ENCODE results near the gene C6.

Gene C6

DNA sequence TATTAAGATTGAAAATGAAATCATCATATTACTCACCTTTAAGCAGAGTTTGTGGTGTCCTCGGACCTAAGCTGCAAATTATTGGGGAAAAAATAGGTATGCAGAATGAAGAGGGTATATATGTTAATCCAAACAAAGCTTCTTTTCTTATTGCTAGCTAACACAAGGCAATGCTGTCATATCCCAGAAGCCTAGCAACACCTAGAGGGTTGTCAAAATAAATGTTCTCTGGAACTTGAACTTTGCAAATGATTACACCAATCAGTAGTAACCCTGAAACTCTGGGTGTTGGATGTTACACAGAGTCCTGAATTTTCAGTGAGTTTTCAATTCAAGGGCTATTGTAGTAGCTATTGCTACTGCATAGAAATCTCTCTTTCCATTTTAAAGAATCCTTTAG lies at the start of gene C6:
TSS of gene C6 (minus strand) at position 193 of the 400 bp plus-strand sequence. CDS start 10,302 bp downstream, outside the sequence.
- DNase-seq (ENCODE audit: low spot score): no peak
- in situ Hi-C loops (cut with MboI; ENCODE audit: low sequenced_read_pairs, unreplicated experiment): no loop called here
- TF ChIP-seq, protein P1, sequence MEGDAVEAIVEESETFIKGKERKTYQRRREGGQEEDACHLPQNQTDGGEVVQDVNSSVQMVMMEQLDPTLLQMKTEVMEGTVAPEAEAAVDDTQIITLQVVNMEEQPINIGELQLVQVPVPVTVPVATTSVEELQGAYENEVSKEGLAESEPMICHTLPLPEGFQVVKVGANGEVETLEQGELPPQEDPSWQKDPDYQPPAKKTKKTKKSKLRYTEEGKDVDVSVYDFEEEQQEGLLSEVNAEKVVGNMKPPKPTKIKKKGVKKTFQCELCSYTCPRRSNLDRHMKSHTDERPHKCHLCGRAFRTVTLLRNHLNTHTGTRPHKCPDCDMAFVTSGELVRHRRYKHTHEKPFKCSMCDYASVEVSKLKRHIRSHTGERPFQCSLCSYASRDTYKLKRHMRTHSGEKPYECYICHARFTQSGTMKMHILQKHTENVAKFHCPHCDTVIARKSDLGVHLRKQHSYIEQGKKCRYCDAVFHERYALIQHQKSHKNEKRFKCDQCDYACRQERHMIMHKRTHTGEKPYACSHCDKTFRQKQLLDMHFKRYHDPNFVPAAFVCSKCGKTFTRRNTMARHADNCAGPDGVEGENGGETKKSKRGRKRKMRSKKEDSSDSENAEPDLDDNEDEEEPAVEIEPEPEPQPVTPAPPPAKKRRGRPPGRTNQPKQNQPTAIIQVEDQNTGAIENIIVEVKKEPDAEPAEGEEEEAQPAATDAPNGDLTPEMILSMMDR (IDR thresholded peaks at IDR 0.05; ENCODE audit: borderline replicate concordance, control extremely low read depth, extremely low read depth, insufficient read depth, missing control alignments): no peak

- in situ Hi-C loops (cut with MboI; ENCODE audit: low sequenced_read_pairs, unreplicated experiment): no loop called here
- DNase-seq (ENCODE audit: low spot score): no peak
- TF ChIP-seq, protein P1 (IDR thresholded peaks at IDR 0.05; ENCODE audit: borderline replicate concordance, control extremely low read depth, extremely low read depth, insufficient read depth, missing control alignments): no peak
These were observed 43.1 kb upstream of the C6 start for GRCh38 chr5:41256400-41256799.

DNA sequence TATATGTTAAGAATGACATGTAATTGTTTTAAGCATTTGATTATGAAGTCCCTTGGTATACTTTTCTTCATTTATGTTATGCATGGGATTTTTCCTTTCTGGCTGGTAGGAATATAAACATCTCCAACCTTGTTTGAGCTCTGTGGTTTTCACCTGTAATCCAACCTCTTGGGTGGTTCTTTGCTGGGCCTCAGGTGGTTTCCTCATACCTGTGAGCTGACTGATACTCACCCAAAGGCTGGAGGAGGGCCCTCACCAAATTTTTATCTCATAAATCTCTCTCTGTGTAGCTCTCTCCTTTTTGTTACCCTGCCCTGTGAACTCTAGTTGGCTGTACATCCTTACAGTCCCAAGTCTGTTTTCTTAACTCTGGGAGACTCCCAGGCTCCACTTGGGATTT lies 39.8 kb upstream of the C6 start:
- DNase-seq (ENCODE audit: low spot score): no peak
- in situ Hi-C loops (cut with MboI; ENCODE audit: low sequenced_read_pairs, unreplicated experiment): no loop called here
- TF ChIP-seq, protein P1 (IDR thresholded peaks at IDR 0.05; ENCODE audit: borderline replicate concordance, control extremely low read depth, extremely low read depth, insufficient read depth, missing control alignments): no peak

DNA sequence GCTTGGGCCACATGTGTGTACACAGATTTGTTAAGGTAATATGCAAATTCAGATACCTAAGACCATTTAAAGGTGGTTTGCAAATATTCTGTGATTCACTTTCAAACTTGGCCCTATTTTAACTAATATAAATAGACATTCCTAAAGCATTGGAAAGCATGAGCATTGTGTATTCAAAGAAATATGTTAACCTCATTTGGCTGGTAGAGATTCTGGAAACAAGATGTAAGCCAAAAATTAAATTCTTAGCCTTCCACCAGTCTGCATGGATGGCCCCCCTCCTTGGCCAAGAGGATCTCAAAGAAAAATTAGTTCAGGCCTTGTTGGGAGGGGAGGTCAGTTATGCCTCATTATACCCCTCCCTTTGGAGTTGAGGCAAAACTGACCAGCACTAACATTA lies 38.7 kb upstream of the C6 start:
- TF ChIP-seq, protein P1 (IDR thresholded peaks at IDR 0.05; ENCODE audit: borderline replicate concordance, control extremely low read depth, extremely low read depth, insufficient read depth, missing control alignments): no peak
- no peak for DNase-seq (ENCODE audit: low spot score)
- in situ Hi-C loops (cut with MboI; ENCODE audit: low sequenced_read_pairs, unreplicated experiment): no loop called here

DNA sequence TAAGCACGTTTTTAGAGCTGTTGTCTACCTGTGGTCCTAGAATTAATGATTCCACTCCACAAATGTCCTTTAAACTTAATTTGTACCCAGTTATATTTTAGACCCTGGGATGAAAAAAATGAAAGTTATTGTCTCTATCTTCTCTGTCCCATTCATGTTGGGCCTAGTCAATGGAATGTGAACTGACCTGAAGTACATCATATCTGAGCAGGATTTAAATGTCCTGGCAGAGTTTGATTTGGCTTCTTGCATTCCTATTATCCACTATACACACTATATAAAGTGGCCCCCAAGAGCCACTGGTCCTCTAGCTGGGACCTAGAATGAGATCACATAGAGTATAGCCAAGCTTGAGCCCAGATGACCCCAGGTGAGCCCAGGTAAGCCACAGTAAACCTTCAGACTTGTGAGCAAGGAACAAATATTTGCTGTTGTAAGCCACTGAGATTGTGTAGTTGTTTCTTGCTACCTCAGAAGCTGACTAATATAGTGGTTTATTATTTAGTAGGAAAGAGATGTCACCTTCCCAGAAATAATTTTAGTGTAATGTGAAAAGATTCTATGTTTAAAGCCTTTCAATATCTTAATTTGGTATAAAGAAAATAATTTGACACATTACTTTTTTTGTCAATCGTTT lies 37.1 kb upstream of the C6 start:
- in situ Hi-C loops (cut with MboI; ENCODE audit: low sequenced_read_pairs, unreplicated experiment): no loop called here
- TF ChIP-seq, protein P1 (IDR thresholded peaks at IDR 0.05; ENCODE audit: borderline replicate concordance, control extremely low read depth, extremely low read depth, insufficient read depth, missing control alignments): no peak
- no peak for DNase-seq (ENCODE audit: low spot score)

GRCh38 chr5:41247135-41247534 lies 33.8 kb upstream of the C6 start:
- DNase-seq (ENCODE audit: low spot score): no peak
- in situ Hi-C loops (cut with MboI; ENCODE audit: low sequenced_read_pairs, unreplicated experiment): no loop called here
- TF ChIP-seq, protein P1 (IDR thresholded peaks at IDR 0.05; ENCODE audit: borderline replicate concordance, control extremely low read depth, extremely low read depth, insufficient read depth, missing control alignments): no peak

Measured in GM13976 (cell line).